ENCODE data around the gene ZNF709. TPM values are rescaled to one million over a fixed set of nuclear protein-coding genes. Genes with fewer than 3 reads are reported as not detected.

ZNF709 gene
- total RNA-seq: 1.2 and 1.9 TPM in 2 replicates

DNA sequence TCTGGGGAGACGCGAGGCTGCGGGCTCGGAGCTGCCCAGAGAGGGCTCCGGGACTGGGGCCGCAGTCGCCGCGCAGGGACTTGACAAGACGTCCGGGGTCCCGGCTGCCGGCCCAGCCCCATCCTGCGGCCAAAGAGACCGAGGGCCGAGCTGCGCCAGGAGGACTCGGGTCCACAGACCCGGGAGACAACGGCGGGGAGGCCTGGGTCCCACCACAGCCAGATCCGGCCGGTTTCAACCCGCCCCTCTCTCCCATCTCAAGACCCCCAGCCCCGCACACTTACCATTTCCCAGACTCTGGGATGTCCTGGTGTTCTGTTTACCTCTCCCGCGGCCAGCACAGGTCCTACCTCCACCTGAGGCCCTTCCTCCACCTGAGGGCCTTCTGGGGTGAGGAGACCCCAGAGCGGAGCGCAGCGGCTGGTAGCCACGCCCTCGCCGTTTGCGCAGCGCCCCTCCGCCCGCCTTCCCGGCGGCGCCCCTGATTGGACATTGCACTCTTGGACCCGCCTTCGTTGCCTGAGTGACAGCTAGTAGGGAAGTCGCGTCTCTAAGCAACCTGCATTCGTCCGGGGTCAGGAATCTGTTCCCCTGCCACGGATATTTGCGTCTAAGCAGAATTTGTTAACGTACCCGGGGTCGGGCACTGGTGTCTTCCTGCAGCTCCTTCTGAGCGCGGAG lies at the start of gene ZNF709:
ZNF709 (minus strand) TSS at position 446 of the 681 bp plus-strand sequence; CDS start at position 287, 159 bp downstream.
- peak within 1 kb of the TSS; percentile 92 for H3K4me3 ChIP-seq (ENCODE audit: low read depth, low read length)
- peak; percentile 18 for DNase-seq (ENCODE audit: low read depth)
- TF ChIP-seq, protein P1, sequence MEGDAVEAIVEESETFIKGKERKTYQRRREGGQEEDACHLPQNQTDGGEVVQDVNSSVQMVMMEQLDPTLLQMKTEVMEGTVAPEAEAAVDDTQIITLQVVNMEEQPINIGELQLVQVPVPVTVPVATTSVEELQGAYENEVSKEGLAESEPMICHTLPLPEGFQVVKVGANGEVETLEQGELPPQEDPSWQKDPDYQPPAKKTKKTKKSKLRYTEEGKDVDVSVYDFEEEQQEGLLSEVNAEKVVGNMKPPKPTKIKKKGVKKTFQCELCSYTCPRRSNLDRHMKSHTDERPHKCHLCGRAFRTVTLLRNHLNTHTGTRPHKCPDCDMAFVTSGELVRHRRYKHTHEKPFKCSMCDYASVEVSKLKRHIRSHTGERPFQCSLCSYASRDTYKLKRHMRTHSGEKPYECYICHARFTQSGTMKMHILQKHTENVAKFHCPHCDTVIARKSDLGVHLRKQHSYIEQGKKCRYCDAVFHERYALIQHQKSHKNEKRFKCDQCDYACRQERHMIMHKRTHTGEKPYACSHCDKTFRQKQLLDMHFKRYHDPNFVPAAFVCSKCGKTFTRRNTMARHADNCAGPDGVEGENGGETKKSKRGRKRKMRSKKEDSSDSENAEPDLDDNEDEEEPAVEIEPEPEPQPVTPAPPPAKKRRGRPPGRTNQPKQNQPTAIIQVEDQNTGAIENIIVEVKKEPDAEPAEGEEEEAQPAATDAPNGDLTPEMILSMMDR (conservative IDR thresholded peaks at IDR 0.05; ENCODE audit: low read depth, low read length): no peak

DNA sequence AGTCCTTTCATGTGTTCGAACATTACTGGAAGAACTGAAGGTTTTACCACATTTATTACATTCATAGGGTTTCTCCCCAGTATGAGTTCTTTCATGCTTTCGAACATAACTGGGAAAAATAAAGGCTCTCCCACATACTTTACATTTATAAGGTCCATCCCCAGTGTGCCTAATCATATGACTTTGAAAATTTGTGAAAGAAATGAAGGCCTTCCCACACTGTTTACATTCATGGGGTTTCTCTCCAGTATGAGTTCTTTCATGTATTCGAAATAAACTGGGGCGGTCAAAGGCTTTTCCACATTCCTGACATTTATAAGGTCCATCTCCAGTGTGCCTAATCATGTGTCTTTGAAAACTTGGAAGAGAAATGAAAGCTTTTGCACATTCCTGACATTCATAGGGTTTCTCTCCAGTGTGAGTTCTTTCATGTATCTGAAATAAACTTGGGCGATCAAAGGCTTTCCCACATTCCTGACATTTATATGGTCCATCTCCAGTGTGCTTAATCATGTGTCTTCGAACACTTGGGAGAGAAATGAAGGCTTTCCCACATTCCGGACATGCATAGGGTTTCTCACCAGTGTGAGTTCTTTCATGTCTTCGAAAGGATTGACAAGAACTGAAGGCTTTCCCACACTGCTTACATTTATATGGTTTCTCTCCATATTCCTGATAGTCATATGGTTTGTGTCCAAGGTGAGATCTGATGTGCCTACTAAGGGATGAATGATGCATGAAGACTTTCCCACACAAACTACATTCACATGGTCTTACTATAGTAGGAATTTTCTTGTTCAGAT lies 42.6 kb upstream of the ZNF709 start:
- peak; percentile 18 for DNase-seq (ENCODE audit: low read depth)

DNA sequence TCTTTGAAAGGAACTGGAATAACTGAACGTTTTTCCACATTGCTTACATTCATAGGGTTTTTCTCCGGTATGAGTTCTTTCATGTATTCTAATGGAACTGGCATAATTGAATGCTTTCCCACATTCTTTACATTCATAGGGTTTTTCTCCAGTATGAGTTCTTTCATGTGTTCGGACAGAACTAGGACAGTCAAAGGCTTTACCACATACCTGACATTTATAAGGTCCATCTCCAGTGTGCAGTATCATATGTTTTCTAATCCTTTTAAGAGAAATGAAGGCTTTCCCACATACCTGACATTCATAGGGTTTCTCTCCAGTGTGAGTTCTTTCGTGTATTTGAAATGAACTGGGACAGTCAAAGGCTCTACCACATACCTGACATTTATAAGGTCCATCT lies 41.9 kb upstream of the ZNF709 start:
- H3K4me3 ChIP-seq (ENCODE audit: low read depth, low read length): no peak overlapping the region
- TF ChIP-seq, protein P1 (conservative IDR thresholded peaks at IDR 0.05; ENCODE audit: low read depth, low read length): no peak
- no peak for DNase-seq (ENCODE audit: low read depth)

More for the DNA sequence above, 42.6 kb upstream of the ZNF709 start:
- no peak overlapping the region for H3K4me3 ChIP-seq (ENCODE audit: low read depth, low read length)
- TF ChIP-seq, protein P1 (conservative IDR thresholded peaks at IDR 0.05; ENCODE audit: low read depth, low read length): no peak

DNA sequence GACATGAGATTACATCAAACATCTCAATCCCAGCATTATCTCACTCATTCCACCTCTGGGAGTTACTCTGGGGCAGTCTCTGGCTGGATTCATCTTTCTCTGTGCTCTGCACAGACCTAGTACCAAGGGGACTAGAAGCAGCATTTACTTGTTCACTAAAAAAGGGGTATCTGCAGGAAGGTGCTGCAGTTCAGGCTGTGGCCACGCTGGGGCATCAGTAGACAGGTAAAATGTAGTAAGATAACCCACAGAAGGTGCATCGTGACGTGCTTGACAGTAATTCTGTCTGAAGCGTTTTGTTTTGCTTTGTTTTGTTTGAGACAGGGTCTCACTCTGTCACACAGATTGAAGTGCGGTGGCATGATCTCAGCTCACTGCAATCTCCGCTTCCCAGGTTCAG lies 37.4 kb upstream of the ZNF709 start:
- TF ChIP-seq, protein P1 (conservative IDR thresholded peaks at IDR 0.05; ENCODE audit: low read depth, low read length): no peak
- DNase-seq (ENCODE audit: low read depth): no peak
- H3K4me3 ChIP-seq (ENCODE audit: low read depth, low read length): no peak overlapping the region

DNA sequence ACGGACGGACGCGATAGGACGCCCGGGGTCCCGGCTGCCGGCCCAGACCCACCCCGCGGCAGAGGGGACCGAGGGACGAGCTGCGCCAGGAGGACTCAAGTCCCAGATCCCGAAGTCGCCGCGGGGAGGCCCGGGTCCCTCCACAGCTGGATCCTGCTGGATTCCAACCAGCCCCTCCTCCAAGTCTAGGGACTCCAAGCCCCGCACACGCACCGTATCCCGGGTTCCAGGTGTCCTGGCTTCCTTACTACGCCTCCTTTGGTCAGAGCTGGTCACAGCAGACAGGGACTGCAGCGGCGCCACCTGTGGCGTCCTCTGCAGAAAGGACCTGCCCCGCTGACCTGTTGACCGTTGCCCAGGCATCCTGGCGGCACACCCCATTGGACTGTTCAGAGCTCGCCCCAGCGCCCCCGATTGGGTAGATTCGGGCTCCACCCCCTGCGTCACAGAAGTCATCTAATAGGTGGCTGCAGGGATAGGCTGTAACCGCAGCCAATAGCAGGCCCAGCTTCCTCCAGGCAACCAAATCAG lies 29.0 kb upstream of the ZNF709 start:
- no peak overlapping the region for H3K4me3 ChIP-seq (ENCODE audit: low read depth, low read length)
- TF ChIP-seq, protein P1 (conservative IDR thresholded peaks at IDR 0.05; ENCODE audit: low read depth, low read length): no peak
- no peak for DNase-seq (ENCODE audit: low read depth)

DNA sequence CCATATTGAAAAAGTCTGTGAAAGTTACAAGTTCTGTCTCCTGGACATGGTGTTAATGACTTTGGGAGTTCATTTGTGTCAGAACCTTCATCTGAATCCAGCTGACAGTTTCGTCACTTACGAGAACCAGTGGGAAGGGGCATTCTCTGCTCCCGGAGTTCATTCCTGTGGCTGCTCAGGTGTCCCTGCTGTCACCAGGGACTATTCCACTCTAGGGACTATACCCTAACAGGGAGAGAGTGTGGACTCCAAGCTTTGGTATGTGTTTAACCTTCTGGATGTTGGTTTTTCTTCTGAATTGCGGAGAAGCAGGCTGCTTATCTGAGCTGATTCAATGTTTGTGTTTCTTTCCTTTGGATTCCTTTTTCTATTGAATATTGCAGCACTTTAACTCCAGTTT lies 12.4 kb upstream of the ZNF709 start:
- TF ChIP-seq, protein P1 (conservative IDR thresholded peaks at IDR 0.05; ENCODE audit: low read depth, low read length): no peak
- no peak for DNase-seq (ENCODE audit: low read depth)
- H3K4me3 ChIP-seq (ENCODE audit: low read depth, low read length): no peak overlapping the region
